GM18508 (cell line): ENCODE data around the gene TMEM98.
"Not testable (repeated sequence)": the region's sequence is repeated elsewhere in the genome, so short reads cannot be mapped to it uniquely, and the experiment has no call there.

Experiments used
- ATAC-seq: cut with Tn5 transposase; IDR thresholded peaks from one replicate; pipeline ENCODE4 v1.9.1; 2021; ENCODE audit warnings: moderate number of reproducible peaks; ENCODE audit not compliant: insufficient read depth, unreplicated experiment

The TMEM98 gene

DNA sequence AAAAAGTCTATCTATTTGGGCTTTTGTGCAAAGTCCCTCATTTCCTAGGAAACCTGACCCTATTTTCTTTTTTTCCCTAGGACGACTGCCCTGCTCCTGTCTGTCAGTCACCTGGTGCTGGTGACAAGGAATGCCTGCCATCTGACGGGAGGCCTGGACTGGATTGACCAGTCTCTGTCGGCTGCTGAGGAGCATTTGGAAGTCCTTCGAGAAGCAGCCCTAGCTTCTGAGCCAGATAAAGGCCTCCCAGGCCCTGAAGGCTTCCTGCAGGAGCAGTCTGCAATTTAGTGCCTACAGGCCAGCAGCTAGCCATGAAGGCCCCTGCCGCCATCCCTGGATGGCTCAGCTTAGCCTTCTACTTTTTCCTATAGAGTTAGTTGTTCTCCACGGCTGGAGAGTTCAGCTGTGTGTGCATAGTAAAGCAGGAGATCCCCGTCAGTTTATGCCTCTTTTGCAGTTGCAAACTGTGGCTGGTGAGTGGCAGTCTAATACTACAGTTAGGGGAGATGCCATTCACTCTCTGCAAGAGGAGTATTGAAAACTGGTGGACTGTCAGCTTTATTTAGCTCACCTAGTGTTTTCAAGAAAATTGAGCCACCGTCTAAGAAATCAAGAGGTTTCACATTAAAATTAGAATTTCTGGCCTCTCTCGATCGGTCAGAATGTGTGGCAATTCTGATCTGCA lies 12.9 kb downstream of the TMEM98 start:
- no peak for ATAC-seq

DNA sequence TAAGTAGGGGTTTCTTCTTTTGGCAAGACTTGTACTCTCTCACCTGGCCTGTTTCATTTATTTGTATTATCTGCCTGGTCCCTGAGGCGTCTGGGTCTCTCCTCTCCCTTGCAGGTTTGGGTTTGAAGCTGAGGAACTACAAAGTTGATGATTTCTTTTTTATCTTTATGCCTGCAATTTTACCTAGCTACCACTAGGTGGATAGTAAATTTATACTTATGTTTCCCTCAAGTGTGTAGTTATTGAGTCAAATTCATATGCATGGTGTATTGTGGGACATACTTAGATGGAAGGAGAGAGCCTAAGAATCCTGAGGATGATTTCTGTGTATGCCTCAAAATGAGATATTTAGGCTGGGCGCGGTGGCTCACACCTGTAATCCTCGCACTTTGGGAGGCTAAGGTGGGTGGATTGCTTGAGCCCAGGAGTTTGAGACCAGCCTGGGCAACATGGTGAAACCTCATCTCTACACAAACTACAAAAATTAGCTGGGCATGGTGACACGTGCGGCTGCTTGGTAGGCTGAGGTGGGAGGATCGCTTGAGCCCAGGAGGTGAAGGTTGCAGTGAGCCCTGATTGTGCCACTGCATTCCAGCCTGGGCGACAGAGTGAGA lies 13.6 kb downstream of the TMEM98 start:
- no peak for ATAC-seq

DNA sequence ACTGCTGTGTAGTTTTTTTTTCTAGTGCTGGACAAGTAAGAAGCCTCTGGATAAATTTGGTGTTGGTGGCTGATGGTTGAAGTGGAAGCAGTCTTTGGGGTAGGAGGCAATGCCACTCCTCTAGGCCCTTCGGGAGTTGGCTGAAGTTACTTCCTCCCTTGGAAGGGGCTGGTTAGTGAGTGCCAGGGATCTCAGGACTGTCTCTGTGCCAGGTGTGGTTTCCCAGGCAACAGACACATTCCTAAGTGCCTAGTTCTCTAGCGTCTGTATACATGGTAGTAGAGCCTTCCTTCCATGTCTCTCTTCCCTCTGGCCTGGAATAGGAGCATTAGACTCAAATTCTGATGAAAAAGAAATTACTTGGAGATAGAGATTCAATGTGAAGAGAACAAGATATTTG lies 15.3 kb downstream of the TMEM98 start:
- ATAC-seq, result no peak

DNA sequence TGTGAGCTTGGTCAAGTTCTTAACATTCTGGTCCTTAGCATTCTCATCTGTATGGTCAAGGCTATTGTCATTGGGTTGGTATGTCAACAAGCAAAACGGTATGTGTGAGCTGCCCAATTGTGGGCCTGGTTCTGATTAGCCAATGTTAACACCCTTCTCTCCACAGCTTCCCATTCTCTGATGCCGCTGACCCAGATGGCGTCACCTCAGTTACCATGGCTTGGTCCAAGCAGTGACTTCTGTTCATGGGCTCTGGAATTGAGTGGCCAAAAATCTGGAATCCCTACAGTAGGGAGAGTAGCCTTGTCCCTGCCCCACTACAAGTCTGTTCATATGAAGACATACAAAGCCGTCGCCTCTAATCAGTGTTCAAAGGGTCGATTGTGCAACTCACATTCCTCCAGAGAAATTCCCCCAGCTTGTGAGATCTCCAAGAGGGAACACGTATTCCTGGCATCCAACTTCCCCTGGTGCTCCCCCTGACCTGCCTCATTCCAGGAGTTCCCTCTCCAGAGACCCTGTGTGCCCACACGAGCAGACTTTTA lies 15.8 kb downstream of the TMEM98 start:
- no peak for ATAC-seq

DNA sequence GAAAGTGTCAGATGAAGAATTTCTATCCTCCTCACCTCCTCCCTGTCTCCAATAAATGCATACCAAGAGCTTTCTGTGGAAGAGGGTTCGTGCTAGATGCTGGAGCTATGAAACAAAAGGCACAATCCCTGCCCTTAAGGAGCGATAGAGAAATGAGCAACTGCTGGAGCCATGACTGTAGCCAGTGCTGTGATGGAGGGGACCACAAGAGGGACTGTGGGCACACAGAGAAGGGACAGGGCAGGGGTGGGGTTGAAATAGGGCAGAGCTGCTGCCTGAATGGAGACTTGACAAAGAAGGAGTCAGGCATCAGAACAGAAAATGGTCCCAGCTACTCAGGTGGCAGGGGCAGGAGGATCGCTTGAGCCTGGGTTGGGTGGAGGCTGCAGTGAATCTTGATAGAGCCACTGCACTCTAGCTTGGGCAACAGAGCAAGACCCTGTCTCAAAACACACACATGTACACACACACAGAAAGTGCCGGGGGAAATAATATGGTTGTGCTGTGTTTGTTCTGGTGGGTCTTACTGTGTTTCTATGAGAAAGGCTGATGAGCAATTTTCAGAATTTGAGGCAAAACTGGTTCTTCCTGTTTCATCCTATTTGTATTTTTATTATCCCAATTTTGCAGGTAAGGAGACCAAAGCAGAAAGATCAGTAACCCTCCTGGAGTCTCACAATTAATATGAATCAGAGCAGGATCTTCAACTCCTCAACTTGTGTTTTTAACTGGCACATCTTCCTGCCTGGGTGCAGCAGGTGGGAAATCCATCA lies 16.5 kb downstream of the TMEM98 start:
- no peak for ATAC-seq

DNA sequence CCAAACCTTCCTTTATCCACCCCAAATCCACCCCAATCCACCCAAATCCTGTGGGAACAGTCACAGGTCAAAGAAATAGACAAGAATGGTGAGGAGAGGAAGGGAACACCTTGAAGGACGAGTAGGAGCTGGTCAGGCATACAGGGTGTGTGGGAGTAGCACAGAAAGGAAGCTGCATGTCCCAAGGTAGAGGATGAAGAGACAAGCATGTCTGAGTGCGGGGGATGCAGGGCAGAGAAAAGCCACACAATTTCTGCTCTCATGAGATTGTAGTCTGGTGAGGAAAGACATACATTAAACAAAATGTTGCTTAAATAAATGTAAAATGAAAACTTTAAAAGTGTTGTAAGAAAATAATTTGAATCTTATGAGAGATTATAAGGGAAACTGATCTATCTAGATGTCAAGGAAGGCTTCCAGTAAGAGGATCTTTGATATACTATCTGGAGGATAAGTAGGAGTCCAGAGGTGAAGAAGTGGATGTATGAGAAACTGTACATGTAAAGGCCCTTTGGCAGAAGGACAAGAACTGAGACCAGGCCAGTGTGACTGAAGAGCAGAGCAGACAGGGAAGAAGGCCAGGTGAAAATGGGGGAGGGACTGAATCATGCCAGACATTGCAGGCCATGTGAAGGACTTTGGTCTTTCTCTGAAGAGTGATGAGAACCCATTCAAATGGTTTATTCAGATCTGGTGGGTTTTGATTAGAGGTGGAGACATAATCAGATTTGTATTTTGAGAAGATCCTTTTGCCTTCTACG lies 18.6 kb downstream of the TMEM98 start:
- ATAC-seq, result no peak

DNA sequence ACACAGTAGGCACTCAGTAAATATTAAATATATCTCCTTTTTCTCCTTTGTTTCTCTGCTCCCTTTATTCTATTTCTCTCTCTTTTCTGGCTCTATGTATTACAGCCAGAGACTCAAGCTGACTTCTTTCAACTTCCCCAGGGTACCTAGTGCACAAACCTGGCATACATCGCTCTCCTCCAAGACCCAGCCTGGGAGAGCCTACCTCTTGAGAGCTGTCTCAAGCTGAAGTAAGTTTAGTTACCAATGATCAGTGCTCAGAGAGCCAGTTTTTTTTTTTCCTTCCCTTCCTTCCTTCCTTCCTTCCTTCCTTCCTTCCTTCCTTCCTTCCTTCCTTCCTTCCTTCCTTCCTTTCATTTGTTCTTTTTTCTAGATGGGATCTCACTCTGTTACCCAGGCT lies 19.8 kb downstream of the TMEM98 start:
- no peak for ATAC-seq

DNA sequence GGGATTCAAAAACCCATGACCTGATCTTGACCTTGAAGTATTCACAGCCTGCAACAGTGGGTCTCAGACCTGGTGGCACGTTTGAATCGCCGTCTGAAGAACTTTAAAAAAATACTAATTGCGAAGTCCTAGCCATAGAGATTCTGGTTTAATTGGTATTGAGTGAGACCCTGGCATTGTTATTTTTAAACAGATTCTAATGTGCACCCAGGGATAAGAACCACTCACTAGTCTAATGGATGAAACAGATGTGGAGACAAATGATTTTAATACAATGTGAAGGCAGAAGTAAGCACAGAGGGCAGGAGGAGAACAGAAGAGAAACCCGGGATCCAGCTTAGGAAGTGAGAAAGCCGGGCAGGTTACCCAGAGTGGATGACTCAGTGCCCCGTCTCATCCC lies 21.2 kb downstream of the TMEM98 start:
- ATAC-seq, result no peak

DNA sequence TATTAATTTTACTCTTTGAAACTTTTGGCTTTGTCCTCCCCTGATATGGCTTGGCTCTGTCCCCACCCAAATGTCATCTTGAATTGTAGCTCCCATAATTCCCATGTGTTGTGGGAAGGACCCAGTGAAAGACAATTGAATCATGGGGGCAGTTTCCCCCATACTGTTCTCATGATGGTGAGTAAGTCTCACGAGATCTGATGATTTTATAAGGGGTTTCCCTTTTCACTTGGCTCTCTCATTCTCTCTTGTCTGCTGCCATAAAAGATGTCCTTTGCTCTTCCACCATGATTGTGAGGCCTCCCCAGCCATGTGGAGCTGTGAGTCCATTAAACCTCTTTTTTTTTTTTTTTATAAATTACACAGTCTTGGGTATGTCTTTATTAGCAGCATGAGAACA lies 24.5 kb downstream of the TMEM98 start:
- ATAC-seq, result not testable (repeated sequence)

DNA sequence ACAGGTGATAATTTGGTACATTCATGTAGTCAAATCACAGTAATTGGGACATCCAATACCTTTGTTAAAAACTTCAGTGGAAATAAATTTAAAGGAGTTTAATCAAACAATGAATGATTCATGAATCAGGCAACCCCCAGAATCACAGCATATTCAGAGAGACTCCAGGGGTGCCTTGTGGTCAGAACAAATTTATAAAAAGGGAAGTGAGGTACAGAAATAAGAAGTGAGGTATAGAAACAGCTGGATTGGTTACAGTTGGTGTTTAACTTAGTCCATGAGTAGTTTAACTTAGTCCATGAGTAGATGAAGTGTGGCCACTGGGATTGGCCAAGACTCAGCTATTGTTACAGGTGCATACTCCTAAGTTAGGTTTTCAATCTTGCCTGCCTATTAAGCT lies 25.1 kb downstream of the TMEM98 start:
- ATAC-seq, result no peak

DNA sequence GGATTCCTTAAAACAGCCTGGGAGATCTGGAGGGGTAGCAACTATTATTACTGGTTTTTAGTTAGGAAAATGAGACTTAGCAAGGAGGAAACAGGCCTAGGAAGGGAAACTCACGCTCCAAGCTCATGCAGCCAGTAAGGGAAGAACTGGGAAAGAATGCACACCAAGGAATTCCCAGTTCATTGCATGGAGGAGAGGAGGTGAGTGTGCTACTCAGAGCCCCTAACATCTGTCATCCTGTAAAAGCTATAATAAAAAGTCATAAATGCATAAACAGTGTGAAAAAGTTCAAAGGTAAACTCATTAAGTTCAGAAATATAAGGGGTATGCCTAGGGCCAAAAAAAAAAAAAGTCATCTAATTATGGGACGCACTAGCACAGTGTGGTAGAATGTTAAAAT lies 25.9 kb downstream of the TMEM98 start:
- no peak for ATAC-seq

DNA sequence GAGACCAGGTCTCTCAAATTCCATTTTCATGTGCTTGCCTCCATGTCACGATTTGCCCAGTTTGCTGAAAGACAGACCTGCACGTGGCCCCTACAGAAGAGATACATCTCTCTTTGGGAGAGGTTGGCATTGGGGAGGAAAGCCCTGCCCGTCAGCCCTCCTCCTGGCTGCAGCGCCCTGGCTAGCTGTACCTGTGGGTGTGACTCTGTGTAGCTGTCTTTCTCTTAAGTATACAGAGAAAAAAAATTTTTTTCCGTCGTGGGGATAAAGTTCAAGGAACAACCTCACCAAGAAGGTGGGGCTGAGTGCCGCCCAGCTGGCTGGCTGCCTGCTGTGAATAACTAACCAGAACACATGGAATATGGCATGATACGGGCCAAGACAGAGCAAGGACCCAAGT lies 26.5 kb downstream of the TMEM98 start:
- no peak for ATAC-seq

DNA sequence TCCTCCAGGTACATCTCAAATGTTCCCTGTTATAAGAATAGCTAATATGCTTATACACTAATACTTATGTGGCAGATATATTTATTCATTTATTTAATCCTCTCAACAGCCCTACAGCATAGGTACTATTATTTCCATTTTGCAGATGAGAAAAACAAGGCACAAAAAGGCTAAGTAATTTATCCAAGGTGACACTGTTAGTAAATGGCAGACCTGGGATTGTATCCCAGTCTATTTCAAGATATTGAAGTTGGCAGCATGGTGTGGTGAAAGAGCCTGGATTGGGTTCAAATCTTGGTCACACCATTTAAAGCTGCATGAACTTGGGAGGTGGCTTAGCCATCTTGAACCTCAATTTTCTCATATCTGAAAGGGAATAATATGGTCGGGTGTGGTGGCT lies 27.2 kb downstream of the TMEM98 start:
- ATAC-seq, result no peak

DNA sequence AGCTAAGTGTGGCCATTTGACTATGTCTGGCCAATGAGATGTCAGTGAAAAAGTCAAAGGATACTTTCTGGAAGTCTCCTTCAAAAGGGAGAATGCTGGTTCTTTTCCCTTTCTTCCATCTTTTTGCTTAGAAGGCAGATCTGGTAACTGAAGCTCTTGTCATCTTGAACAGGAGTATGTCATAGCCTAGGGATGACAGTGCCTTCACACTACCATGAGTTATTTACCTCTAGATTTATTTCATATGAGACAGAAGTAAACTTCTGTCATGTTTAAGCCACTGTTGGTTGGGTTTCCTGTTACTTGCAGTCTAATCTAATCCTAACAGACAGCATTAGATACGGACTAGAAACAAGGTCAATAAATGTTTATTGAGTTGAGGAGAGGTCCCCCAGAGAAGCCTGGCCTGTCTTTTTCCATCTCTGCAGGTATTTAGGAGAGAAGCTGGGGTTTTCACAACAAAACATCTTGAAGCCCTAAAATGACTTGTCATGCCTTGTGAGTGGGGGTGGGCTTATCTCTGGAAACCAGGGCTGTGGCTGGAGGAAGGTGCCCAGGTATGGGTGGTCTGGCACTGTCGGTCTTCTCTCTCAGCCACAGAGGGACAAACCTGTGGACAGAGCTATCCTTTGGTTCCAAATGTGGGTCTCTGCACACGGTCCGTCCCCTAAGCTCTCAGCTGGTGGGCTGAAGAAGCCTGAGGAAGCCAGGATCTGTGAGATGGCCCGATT lies 28.5 kb downstream of the TMEM98 start:
- no peak for ATAC-seq

DNA sequence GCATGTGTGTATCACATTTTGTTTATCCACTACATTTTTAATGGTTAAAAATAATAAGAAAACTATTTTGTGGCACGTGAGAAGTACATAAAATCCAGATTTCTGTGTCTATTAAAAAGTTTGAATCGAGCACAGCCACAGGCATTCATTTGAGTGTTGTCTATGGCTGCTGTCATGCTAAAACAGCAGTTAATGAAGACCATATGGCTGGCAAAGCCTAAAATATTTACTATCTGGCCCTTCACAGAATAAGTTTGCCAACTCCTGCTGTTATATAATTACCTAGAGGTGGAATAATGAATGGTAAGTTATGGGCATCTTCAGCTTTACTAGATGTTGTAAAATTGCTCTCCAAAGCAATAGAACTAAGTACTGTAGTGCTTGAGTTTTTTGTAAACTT lies 30.5 kb downstream of the TMEM98 start:
- ATAC-seq, result no peak

DNA sequence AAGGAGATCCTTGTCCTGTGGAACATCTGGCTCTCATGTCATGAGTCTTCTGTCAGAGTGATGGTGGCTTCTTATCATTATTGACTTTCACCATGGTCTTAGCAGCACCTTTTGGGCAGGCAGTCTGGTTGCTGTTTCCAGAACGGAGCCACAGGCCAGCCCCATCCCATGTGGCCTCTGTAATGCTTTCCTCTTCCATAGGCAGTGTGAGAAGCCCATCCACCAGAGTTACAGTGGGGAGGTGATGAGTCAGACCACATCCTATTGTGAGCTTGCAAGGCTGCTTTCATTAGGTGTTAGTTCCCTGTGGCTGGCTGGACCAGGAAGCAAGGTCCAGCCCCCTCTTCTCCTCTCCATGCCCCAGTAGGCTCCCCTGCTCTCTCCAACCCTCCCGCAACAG lies 32.9 kb downstream of the TMEM98 start:
- ATAC-seq, result no peak

DNA sequence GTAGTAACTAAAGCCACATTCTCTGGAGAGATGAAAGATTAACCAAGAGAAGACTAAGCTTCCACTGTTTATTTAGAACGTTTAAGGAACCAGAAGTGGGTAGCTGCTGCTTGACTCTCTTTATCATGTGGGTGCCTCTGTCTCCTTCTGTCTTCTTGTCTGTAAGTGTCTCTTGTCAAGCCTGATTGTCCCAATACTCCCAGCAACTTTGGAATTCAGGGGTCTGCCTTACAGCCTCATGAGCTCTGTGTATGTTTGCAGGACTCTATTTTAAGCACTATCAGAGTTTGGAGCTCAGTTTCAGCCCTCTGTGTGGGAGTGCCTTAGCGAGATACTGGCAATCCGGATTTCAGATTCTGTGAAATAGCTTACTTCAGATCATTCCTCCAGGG lies 34.4 kb downstream of the TMEM98 start:
- no peak for ATAC-seq

DNA sequence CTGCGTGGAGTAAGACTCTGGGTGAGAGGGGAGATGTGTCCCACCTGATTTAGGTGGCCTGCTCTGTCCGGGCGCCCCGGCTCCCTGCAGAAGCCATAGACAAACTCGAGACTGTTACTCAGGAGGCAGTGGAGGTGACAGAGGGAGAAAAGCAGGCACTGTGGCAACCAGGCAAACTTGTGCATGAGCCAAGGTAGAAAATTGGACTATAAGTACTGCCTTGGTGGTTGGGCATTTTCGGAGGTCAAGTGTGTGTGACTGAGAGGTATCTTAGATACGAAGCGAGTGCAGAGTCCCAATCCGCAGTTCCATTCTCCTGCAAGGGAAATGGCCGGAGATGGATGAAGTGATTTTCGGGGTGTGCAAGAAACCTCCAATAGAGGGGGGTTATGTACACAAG lies 36.6 kb downstream of the TMEM98 start:
- ATAC-seq, result no peak

DNA sequence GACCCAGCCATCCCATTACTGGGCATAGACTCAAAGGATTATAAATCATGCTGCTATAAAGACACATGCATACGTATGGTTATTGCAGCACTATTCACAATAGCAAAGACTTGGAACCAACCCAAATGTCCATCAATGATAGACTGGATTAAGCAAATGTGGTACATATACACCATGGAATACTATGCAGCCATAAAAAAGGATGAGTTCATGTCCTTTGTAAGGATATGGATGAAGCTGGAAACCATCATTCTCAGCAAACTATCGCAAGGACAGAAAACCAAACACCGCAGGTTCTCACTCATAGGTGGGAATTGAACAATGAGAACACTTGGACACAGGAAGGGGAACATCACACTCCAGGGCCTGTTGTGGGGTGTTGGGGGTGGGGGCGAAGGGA lies 41.3 kb downstream of the TMEM98 start:
- not testable (repeated sequence) for ATAC-seq

DNA sequence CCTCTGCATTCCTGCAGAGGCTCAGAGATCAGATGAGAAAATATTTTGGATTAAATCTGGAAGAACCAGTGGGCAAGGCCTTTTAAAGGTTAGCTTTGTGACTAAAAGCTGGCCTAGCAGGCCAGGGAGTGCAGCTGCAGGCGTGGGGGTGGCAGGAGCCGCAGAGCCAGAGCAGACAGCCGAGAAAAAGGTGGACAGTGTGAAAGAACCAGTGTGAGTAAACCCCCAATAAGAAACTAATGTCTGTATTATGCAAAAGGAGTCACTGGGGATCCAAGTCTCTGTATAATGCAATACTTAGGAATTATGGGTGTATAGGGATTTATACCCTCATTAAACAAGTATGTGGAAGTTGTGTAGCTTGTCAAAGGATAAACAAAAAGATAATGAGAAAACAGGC lies 42.3 kb downstream of the TMEM98 start:
- ATAC-seq, result no peak
